ENCODE results near the gene VIPAS39.
"Not testable (repeated sequence)": the region's sequence is repeated elsewhere in the genome, so short reads cannot be mapped to it uniquely, and the experiment has no call there.

VIPAS39 gene

DNA sequence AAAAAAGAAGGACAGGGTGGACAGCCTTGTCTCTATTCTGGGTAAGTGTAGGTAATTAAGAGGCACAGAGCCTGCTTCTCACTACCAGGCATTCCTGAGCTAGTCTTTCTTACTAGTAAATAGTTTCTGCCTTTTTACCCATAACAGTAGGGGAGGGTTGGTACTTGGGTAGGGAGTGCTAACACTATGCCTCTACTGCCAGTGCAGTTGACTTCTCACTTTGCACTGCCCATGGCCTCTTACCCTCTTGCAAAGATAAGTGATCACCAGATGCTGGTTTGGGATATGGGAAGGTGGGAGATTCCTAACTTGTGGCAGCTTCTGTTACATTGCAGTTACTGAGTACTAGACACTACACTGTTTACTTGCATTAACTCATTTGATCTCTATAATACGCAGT is 12.1 kb upstream of the VIPAS39 start:
- DNase-seq = no peak

DNA sequence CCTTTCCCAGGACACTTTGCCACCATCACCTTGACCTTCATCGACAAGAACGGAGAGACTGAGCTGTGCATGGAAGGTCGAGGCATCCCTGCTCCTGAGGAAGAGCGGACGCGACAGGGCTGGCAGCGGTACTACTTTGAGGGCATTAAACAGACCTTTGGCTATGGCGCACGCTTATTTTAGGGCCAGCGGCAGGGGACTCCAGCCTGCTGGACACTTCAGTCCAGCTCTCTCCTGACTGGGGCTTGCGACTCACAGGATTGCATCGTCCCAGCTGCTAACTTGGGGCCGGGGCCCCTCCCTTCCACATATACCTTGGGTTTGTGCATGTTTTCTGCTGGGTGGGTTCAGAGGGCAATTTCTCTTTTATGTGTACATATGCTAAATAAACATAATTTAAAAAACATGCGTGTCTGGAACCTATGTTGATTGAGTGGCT is 11.7 kb upstream of the VIPAS39 start:
- no peak for DNase-seq

DNA sequence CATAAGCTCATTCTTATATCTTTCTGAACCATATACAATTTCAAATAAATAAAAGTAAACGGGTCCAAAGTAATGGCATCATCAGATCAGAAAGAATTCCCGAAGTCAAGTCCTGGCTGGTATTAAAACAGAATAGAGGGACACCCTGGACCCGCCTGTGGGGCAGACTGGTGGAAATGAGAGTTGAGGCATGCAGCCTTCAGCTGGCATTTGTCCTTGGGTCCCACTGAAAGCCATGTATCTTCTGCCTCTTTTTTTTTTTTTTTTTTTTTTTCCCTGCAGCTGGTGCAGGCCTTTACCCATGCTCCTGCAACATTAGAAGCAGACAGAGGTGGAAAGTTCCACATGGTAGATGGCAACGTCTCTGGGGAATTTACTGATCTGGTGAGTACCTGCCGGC is 10.4 kb upstream of the VIPAS39 start:
- DNase-seq = no peak

DNA sequence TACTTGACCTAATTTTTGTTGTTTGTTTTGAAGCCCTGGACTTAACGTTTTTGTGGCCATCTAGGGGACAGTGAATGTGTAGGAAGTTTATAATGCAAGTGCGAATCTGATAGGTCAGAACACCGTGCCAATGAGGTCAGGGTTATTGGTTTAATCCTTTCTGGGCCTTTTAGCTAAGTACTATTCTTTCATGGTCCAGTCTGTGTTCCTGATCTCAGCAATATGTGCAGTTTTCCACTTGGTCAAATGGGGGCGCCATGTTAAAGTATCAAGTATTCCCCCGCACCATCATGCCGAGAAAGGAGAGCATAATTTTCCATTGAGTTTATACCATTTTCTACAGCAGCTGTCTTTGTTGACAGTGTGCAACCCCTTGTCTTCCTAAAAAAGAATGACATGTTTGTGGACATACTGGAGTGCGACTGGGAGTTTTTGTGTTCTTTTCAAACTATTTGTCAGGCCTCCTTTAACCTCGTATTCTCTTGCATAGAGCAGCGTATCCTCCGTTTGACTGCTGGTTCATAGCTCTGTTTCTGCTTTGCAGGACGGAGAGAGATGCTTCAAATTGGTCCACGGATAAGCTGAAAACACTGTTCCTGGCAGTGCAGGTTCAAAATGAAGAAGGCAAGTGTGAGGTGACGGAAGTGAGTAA is 1.8 kb upstream of the VIPAS39 start:
- DNase-seq = peak; percentile 58 to 86

DNA sequence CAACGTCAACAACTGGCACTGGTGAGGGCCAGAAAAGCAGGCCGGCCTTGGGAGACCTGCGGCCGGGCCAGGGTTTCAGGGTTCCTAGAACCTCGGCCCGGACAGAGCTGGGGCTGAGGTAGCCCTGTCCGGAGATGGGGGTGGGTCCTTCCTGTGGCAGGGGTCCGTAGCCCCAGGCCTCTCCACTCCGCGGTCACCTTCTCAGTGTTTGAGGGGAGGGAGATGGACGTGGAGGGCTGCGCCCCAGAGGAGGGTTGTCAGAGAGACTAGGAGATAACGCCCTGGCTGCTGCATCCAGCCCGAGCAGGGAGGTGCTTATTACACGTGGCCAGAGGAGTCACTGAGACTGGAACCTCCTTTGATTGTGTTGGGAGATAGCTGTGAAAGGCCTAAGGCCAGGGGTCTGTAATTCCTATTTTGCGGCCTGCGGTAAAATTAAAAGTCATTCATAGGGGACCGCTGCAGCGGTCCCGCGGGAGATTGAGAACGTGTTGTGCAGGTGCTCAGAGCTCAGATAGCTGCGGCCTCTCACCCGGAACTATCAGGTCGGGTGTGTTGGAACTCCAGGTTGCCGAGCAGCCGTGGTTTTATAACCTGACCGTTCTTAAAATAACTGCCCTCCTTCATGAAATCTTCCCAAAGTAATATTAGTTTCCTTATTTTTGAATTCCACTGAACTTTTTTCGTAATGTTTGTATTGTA is 999 bp upstream of the VIPAS39 start:
- peak; percentile 22 to 29 for DNase-seq

DNA sequence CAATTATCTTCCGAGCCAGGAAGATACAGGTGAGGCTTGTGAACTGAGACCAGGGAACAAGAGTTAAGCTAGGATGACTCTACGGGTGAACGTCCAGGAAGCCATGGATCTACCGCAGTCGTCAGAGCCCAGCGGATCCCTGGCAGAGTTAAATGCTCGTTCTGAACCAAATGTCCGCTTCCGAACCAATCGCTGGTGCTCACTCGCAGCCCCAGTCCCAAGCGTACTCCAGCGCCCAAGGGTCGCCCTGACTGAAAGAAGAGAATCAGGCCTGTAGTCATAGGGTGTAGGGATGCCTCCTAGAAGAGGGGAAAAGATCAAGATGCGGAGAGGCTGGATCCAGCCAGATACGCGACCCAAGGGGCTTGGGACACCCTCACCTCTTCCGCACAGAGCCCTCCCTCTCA is 283 bp downstream of the VIPAS39 start:
- DNase-seq = no peak

DNA sequence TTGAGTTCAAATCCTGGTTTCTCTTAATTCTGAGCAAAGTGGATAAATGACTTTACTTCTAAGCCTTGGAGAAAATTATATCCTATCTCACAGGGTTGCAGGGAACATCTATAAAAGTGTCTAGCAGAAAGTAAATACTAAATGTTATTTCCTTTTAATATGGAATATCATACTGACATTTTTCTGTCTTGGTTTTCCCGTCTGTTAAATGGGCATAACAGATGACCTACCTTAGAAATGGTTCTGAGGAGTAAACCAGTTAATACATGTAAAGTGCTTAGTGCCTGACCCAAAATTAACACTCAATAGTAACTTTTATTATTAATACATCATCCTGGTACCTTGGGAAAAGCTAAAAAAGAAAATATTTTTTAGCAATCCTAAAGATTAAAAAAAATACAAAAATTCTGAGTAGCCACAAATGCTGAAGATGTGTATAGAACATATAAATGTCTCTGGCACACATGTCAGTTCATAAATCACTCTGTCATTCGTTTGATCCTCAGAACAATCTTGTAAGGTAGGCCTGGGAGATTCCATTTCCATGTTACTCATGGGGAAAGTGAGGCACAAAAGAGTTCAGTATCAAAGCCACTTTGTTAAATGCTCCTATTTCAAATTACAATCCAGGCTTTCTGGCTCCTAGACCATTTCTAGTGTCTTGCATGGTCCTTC is 1.3 kb downstream of the VIPAS39 start:
- DNase-seq = no peak

DNA sequence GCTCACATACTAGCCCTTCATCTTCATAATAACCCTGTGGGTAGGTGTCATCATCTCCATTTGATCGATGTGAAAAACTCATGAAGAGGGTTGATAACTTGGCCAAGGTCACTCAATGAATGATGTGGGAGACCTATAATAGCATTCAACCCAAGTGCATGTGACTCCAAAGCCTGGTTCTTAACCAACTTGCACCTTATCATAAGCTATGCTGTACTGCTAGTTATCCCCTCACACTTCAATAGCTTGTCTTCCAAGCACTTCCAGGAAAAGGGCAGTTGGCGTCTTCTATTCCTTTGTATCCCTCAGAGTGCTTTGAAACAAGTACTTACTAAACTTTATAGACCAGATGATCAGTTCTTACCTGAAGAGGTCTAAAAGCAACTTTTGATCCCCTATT is 15.2 kb downstream of the VIPAS39 start:
- no peak for DNase-seq

DNA sequence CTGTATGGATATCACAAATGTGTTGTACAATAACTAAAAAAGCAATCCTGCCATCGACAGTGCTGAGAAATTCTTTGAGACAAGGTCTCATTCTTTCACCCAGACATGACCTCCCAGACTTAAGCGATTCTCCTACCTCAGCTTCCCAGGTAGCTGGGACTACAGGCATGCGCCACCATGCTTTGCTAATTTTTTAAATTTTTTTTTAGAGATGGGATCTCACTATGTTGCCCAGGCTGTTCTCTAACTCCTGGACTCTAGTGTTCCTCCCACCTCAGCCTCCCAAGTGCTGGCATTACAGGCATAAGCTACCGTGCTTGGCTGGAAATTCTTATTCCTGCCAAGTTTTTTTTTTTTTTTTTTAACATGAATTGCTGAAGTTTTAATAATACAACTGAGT is 17.5 kb downstream of the VIPAS39 start:
- DNase-seq = no peak

DNA sequence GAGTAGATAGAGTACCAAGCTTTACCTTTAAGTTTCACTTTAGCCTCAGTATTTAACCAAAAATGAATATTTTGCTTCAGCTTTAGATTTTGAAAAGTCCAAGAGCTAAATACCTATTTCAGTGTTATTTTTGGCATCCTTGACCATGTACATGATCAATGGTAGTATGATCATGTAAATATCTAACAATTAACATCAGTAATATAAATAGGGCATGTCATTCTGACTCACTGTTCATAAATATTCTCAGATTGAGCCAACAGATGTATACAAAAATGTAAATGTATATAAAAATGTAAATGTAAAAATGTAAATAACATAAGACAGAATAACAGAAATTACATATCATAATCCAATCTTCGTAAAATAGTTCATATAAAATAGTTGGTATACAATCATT is 18.8 kb downstream of the VIPAS39 start:
- DNase-seq = no peak

DNA sequence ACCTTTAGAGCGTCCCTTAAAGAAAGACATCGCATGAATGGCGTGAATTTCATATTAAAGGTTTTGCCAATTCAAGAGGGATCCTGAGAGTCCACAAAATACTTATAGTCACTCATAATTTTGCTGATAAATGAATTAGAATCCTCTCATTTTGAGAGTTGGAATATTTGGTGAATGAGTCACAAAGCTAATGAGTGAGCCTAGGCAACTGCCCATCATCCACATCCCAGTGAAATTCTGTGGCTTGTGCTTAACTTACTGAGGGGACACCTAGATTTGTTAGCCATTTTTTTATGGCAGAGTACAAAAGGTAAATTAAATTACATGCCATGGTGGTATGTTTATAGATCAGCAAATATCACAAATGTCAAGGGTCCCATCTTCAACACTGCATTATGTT is 21.4 kb downstream of the VIPAS39 start:
- no peak for DNase-seq

DNA sequence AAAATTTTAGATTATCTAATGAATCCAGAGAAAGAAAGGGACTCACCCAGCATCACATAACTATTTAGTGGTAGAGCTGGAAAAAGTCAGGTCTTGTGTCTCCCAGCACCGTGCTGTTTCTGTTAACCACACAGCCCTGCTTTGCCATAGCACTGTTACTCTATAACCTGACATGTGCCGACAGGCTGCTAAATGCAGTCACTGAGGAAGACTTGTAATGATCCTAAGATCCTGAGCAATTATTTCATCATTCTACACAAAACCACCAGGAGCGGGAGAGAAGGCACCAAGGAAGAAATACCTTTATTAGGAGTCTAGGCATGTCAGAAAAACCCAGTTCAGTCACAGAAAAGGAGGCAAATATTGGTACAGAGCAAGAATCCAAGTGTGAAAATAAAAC is 31.0 kb downstream of the VIPAS39 start:
- no peak for DNase-seq

DNA sequence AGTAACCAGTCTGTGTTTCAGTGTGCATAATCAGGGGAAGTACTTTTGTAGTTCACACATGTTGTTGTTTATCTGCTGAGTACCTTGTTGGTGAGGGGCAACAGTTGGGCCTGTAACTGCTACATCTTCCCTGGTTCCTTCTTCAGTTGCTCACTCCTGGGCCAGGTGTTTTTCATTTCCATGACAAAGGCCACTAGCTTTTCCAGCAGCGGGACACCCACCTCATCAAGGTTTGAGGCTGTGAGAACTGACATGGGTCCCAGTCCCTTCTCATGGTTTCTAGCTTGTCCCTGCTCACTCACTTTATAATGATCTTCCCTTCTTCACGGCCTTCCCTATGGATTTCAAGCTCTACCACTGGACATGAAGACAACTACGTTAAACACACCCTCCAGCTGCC is 32.5 kb downstream of the VIPAS39 start:
- no peak for DNase-seq

DNA sequence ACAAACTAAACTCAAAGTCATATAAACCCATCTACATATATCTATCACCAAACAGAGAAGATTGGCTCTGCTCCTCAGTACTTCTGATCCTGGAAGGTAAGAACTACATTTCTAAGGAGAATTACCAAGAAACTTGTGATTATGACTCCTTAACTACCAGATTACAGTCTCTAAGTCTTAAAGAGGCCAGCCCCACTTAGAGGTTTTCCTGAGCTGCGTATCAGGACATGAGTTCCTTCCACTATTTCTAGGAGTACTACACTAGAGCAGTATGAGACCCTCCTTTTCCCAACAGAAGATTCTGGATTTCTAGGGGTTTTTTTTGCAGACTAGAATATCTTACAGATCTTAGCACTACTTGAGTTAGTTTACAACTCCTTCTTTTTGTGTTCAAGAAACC is 34.0 kb downstream of the VIPAS39 start, which contains the start of gene NOXRED1:
TSS of gene NOXRED1 (minus strand) at position 101 of the 400 bp plus-strand sequence. CDS start 634 bp downstream, outside the sequence.
- no peak for DNase-seq

DNA sequence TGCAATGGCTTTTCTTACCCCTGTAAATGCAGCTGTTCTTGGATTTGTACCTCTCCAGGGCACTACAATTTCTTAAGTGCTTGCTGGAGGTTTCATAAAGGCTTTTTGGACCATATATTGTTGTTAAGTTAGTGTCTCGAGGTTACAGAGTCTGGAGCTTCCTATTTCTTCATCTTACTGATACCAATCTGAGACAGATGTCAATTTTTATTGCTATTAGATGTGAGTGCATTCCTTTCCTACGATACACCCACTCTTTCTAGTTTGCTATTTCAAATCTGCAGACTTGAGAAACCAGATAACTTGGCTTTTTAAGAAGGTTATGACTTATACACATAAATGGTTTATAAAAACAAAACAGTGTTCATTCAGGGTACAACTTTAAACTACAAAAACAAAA is 36.2 kb downstream of the VIPAS39 start:
- DNase-seq = no peak

DNA sequence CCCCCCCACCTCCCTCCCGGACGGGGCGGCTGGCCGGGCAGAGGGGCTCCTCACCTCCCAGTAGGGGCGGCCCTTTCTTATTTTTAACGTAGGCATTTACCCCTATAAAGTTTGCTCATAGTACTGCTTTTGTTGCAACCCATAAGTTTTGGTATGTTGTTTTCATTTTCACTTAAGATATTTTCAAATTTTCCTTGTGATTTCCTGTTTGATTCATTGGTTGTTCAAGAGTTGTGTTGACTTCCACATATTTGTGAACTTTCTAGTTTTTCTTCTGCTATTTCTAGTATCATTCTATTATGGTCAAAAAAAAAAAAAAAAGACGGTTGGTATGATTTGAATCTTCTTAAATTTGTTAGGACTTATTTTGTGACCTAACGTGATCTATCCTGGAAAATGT is 40.6 kb downstream of the VIPAS39 start:
- peak in 1 of 2 donors; percentile 19 for DNase-seq

DNA sequence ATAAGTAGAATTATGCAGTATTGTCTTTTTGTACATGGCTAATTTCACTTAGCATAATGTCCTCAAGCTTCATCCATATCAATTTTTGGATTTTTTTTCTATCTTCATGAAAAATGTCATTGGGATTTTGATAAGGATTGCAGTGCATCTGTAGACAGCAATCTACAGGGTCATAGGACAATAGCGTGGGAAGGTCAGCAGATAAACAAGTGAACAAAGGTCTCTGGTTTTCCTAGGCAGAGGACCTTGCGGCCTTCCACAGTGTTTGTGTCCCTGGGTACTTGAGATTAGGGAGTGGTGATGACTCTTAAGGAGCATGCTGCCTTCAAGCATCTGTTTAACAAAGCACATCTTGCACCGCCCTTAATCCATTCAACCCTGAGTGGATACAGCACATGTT is 41.3 kb downstream of the VIPAS39 start:
- DNase-seq = not testable (repeated sequence)

DNA sequence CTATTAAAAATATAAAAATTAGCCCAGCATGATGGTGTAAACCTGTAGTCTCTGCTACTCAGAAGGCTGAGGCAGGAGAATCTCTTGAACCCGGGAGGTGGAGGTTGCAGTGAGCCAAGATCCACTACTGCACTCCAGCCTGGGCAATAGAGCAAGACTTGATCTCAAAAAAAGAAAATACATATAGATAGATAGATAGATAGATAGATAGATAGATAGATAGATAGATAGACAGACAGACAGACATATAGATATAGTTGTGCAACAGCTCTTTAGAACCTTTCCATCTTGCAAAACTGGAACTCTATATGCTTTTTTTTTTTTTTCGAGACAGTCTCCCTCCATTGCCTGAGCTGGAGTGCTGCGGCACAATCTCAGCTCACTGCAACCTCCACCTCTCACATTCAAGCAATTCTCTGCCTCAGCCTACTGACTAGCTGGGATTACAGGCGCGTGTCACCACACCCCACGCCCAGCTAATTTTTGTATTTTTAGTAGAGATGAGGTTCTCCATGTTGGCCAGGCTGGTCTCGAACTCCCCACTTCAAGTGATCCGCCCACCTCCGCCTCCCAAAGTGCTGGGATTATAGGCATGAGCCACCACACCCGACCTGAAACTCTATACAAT is 41.9 kb downstream of the VIPAS39 start:
- DNase-seq = not testable (repeated sequence)

DNA sequence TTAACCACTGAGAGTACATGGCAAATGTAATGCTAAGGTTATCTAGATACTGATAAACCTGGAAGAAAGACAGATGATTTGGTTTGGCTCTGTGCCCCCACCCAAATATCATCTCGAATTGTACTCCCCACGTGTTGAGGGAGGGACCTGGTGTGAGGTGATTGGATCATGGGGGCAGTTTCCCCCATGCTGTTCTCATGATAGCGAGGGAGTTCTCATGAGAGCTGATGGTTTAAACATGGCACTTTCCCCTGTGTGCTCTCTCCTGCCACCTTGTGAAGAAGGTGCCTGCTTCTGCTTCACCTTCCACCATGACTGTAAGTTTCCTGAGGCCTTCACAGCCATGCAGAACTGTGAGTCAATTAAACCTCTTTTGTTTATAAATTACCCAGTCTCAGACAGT is 48.3 kb downstream of the VIPAS39 start:
- DNase-seq = no peak

DNA sequence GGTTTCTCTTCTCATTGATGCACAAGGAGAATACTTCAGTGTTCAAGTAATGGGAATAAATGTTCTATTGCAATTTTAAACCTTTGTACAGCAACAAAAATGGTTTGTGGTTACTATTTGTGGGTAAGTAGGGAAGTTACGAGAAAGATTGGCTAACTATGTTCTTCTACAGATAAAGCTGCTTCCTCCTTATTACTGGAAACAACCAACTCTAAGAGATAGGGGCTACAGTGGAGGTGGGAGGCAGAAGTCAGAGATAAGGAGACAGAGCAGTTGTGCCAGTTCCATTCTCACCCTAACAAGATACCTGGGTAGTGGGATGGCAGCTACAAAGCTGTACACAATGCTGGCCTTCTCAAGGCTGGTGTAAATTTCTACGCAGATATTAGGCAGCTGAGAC is 50.2 kb downstream of the VIPAS39 start:
- peak; percentile 55 to 65 for DNase-seq

DNA sequence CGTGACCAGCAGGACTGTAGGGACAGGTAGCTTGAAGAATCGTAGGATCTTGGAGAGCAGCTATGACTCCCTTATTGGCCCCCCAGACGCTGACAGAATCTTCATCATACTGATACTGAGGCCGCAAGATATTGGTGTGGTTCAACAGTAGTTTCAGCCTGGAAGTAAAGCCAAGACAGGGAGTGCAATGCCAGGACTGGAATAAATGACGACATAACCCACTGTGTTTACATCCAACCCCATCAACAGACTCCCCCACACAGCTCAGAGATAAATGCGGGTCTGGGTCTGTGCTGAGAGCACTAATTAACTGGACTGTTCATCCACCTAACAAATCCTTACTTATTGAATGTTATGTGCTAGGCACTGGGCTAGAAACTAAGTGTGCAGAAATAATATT is 50.7 kb downstream of the VIPAS39 start:
- DNase-seq = peak in 1 of 2 donors; percentile 4

DNA sequence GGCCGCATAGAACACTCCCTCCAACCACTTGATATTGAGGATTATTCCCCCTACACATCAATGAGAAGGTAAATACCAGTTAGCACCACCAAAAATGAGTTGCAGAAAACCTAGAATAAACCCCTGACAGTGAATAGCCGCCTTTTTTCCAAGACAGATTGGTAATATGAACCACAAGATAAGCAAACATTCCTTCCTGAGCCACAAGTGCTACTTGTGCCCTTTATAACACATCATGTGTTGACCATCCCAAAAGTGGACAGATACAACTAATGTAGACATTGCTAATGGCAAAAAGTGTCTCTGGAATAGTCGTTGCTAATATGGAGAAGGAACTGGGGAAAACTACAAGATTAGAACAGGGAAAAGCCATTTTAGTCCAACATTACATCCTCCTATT is 51.3 kb downstream of the VIPAS39 start:
- DNase-seq = no peak

DNA sequence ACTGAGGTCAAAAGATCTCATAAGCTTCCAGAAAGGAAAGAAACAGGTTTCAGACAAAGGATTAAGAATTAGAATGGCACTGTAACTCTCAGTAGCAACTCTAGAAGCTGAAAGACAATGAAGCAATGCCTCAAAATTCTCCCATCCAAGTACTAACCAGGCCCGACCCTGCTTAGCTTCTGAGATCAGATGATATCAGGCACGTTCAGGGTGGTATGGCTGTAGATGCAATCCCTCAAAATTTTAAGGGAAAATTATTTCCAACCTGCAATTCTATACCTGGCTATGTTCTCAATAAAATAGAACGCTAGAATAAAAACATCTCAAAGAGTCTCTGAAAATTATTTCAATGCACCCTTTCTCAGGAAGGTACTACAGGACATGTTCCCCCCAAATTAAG is 53.6 kb downstream of the VIPAS39 start:
- DNase-seq = no peak

DNA sequence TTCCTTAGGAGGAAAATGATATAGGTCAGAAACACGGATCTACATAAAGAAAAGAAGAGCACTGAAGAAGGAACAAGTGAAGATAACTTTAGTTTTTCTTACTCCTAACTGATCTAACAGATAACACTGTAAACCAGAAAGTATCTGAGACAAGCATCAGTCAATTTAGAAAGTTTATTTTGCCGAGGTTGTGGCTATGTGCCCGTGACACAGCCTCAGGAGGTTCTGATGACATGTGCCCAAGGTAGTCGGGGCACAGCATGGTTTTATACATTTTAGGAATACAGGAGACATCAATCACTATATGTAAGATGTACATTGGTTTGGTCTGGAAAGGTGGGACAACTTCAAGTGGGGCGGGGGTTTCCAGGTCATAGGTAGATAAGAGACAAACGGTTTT is 57.2 kb downstream of the VIPAS39 start:
- no peak for DNase-seq
